ENCODE data around the gene COBL. TPM values are rescaled to one million over a fixed set of nuclear protein-coding genes. Genes with fewer than 3 reads are reported as not detected.

COBL gene
- total RNA-seq, 1 donor from 2014 or later = 0.11 TPM

GRCh38 chr7:51138123-51139085 lies 178.2 kb downstream of the COBL start:
- no peaks in the 10 kb centered on the region for H3K4me1 ChIP-seq

DNA sequence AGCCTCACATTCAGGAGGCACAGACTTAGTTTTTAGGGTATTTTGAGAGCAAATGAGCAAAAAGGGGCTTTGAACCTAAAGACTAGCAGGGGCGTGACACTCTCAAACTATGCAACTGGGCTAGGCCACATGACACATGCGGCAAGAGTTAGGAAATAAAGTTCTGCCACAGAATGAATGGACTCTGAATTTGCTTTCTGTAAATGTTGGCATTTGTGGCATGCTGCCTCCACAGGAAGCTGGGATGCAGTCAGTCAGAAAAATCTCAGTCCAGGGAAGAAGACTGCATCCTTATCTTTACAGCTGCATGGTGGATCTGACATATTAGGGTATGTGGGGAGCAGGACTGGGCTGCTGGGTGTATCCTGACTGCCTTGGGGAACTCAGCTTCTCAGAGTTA lies 181.0 kb downstream of the COBL start:
- Histone ChIP-seq H3K27ac (no peak overlapping the region), H3K9me3 (no peaks in the 10 kb centered on the region), H3K4me3 (no peak overlapping the region), H3K4me1 (no peaks in the 10 kb centered on the region), H3K36me3 (no peaks in the 10 kb centered on the region), H3K27me3 (no peaks in the 10 kb centered on the region)
- TF ChIP-seq CTCF (IDR thresholded peaks at IDR 0.05) = no peak
- intact Hi-C loops (cut with DNase I) = loop anchor here (10.0 kb wide), 1 partner anchor 541 kb away; no protein-coding TSS in a partner anchor
- DNase-seq (ENCODE audit: low spot score in 2 of 2) = no peak

More at GRCh38 chr7:51138123-51139085, 178.2 kb downstream of the COBL start:
- no peak for TF ChIP-seq CTCF (IDR thresholded peaks at IDR 0.05)
- intact Hi-C loops (cut with DNase I) = loop anchor here (10.0 kb wide), 1 partner anchor 544 kb away; no protein-coding TSS in a partner anchor
- Histone ChIP-seq H3K9me3 (no peaks in the 10 kb centered on the region), H3K36me3 (no peaks in the 10 kb centered on the region), H3K27ac (no peak overlapping the region), H3K27me3 (no peaks in the 10 kb centered on the region), H3K4me3 (no peak overlapping the region)
- no peak for DNase-seq (ENCODE audit: low spot score in 2 of 2)

GRCh38 chr7:51134013-51134441 lies 182.6 kb downstream of the COBL start:
- intact Hi-C loops (cut with DNase I) = loop anchor here (10.0 kb wide), 1 partner anchor 539 kb away; no protein-coding TSS in a partner anchor
- Histone ChIP-seq H3K36me3 (no peaks in the 10 kb centered on the region), H3K4me1 (no peaks in the 10 kb centered on the region), H3K27ac (no peak overlapping the region), H3K27me3 (no peaks in the 10 kb centered on the region), H3K9me3 (no peaks in the 10 kb centered on the region), H3K4me3 (no peak overlapping the region)
- DNase-seq (ENCODE audit: low spot score in 2 of 2) = no peak
- TF ChIP-seq CTCF (IDR thresholded peaks at IDR 0.05) = no peak

DNA sequence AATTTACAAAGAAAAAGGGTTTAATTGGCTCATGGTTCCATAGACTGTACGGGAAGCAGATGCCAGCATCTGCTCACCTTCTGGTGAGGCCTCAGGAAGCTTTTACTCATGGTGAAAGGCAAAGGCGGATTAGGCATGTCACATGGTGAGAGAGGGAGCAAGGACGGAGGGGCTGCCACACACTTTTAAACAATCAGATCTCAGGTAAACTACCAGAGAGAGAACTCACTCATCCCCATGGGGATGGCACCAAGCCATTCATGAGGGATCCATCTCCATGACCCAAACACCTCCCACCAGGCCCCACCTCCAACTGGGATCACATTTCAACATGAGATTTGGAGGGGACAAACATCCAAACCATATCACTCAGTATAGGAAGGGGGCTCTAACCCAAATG lies 183.9 kb downstream of the COBL start:
- Histone ChIP-seq H3K4me1 (no peaks in the 10 kb centered on the region), H3K36me3 (no peaks in the 10 kb centered on the region), H3K9me3 (no peaks in the 10 kb centered on the region), H3K27ac (no peak overlapping the region), H3K4me3 (no peak overlapping the region), H3K27me3 (no peaks in the 10 kb centered on the region)
- intact Hi-C loops (cut with DNase I) = loop anchor here (10.0 kb wide), 1 partner anchor 538 kb away; no protein-coding TSS in a partner anchor
- DNase-seq (ENCODE audit: low spot score in 2 of 2) = no peak
- TF ChIP-seq CTCF (IDR thresholded peaks at IDR 0.05) = no peak

GRCh38 chr7:51129527-51130472 lies 186.8 kb downstream of the COBL start:
- Histone ChIP-seq H3K27ac (no peak overlapping the region), H3K9me3 (no peaks in the 10 kb centered on the region), H3K36me3 (no peaks in the 10 kb centered on the region), H3K4me1 (no peaks in the 10 kb centered on the region), H3K27me3 (no peaks in the 10 kb centered on the region), H3K4me3 (no peak overlapping the region)
- no peak for DNase-seq (ENCODE audit: low spot score in 2 of 2)
- no peak for TF ChIP-seq CTCF (IDR thresholded peaks at IDR 0.05)
- intact Hi-C loops (cut with DNase I) = loop anchor here (10.0 kb wide), 1 partner anchor 535 kb away; no protein-coding TSS in a partner anchor

Data from ascending aorta (tissue), 2 donors.